Left ventricle myocardium inferior (tissue), 1 donor: ENCODE results near the gene RNF168. TPM values are rescaled to one million over a fixed set of nuclear protein-coding genes. Genes with fewer than 3 reads are reported as not detected.
"Not testable (repeated sequence)": the region's sequence is repeated elsewhere in the genome, so short reads cannot be mapped to it uniquely, and the experiment has no call there.

Experiments
- DNase-seq: peaks from one replicate; pipeline ENCODE4 v3.0.0-alpha.2; 2020
- H3K27ac ChIP-seq: fragments of 200-600 bp; replicated peaks from 2 replicates; pipeline ENCODE4 v1.8.0; 2021
- H3K27me3 ChIP-seq: fragments of 200-600 bp; 2 replicates; pipeline ENCODE4 v1.8.0; 2021; ENCODE audit warnings: low read depth
- H3K36me3 ChIP-seq: fragments of 200-600 bp; 2 replicates; pipeline ENCODE4 v1.8.0; 2021
- H3K4me1 ChIP-seq: fragments of 200-600 bp; 2 replicates; pipeline ENCODE4 v1.8.0; 2021
- H3K4me3 ChIP-seq: fragments of 200-600 bp; 2 replicates; pipeline ENCODE4 v1.8.0; 2021; ENCODE audit warnings: mild to moderate bottlenecking, moderate library complexity
- H3K9me3 ChIP-seq: fragments of 200-600 bp; replicated peaks from 2 replicates; pipeline ENCODE4 v1.8.0; 2021
- intact Hi-C: fragments of 100-400 bp; cut with micrococcal nuclease; formaldehyde crosslinking; loops from one replicate; pipeline ENCODE4 v1.11.0; 2022
- total RNA-seq: library from RNA; stranded (reverse); fragmentation: NEBNext Ultra II Directional; extraction: Animal tissue kit (Norgen Biotek cat#: 25700); gene quantifications from one replicate; pipeline ENCODE4 v1.2.1, GENCODE V29; 2021
- TF ChIP-seq, protein P1 (sequence below): fragments of 200-600 bp; IDR thresholded peaks from 2 replicates; pipeline ENCODE4 v1.8.0; 2021; ENCODE audit warnings: antibody characterized with exemption, mild to moderate bottlenecking, borderline replicate concordance
- donor health status: DM: no; HTN: yes; CAD: no; lungs with severe emphysema.

Gene RNF168
- total RNA-seq, 1 donor from 2014 or later = 18.9 TPM

DNA sequence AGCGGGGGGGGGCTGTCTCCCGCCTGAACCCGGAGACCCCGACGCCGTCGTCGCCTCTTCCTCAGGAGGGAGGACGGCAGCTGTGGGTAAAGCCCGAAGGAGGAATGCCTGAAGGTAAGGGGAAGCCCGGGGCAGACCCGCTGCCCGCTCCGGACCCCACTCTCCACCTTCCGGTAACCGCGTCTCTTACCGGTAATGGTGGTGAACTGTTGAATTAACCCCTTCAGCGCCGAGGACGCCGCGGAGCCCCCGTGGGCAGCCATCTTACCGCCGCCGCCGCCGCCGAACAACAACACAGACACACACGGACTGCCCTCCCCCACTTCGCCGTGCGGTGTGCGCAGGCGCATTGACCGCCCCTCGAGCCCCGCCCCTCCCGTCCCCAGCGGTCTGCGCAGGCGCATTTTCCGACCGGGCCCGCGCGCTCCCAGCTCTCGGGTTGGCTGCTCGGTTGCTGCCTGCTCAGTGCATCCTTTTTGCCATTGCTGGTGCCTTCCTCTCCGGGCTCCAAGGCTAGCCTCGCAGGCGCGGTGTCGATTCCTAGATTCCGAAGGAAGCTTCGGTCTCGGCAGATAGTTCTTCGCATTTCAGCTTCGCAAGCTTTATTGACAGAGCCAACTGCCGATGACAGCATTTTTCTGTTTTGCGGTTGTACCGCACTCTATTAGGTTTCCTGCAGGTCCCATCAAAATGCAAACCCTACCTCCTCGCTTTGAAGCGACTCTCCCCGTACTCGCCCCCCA lies 71.3 kb downstream of the RNF168 start, which contains the start of gene UBXN7:
Gene UBXN7, minus strand, starts transcription at position 291 of the 743 bp plus-strand sequence. Its CDS starts 28 bp downstream, at position 263.
- H3K4me3 ChIP-seq = peak within 1 kb of the TSS; percentile 96
- H3K27me3 ChIP-seq = no peaks in the 10 kb centered on the region
- DNase-seq = peak; percentile 94
- intact Hi-C loops = no loop called here
- H3K4me1 ChIP-seq = peaks cover 56% of the 10 kb centered on the region
- TF ChIP-seq, protein P1, sequence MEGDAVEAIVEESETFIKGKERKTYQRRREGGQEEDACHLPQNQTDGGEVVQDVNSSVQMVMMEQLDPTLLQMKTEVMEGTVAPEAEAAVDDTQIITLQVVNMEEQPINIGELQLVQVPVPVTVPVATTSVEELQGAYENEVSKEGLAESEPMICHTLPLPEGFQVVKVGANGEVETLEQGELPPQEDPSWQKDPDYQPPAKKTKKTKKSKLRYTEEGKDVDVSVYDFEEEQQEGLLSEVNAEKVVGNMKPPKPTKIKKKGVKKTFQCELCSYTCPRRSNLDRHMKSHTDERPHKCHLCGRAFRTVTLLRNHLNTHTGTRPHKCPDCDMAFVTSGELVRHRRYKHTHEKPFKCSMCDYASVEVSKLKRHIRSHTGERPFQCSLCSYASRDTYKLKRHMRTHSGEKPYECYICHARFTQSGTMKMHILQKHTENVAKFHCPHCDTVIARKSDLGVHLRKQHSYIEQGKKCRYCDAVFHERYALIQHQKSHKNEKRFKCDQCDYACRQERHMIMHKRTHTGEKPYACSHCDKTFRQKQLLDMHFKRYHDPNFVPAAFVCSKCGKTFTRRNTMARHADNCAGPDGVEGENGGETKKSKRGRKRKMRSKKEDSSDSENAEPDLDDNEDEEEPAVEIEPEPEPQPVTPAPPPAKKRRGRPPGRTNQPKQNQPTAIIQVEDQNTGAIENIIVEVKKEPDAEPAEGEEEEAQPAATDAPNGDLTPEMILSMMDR = no peak
- peak within 1 kb of the TSS; percentile 96 for H3K27ac ChIP-seq
- no peaks in the 10 kb centered on the region for H3K9me3 ChIP-seq
- peaks cover 5% of the 10 kb centered on the region for H3K36me3 ChIP-seq

DNA sequence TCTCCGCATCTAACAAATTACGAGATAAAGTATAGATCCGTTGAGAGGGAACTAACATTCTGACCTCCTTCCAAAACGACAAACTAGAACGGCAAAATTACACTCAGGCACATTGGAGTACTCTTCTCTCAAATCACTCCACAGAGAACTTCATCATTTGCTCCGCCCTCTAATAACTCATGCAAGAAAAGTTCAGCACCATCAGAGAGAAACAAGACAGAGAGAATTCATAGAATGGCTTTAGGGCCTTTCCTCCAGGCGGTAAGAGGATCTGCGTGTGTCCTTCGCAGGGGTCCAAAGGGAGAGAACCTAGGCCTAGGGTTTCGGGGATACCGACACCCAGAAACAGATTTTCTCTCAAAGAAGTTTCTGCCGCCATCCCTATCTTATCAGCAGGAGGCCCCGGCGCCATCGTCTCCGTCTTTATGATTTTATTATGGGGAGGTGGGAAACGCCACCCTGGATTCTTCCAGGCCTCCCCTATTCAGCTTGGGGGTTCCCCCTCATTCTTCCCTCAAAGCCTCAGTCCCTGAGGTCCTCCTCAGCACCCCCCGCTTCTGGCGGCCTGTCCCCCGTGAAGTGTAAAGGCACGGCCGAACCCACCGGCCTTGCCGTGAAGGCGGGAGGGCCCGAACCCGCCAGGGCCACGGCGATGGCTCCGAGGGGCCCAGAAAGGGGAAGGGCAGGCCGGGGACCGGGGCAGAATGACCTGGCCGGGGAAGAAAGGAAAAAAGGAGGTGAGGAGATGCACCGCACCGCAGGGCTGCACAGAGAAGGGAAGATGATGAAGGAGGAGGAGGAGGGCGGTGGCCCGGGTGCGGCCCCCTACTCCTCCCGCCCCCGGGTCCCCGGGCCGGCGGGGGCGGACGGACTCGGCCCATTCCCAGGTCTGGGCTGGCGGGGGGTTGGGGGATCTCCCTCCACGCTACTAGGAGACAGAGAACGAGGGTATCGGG lies 72.1 kb downstream of the RNF168 start:
- intact Hi-C loops = no loop called here

DNA sequence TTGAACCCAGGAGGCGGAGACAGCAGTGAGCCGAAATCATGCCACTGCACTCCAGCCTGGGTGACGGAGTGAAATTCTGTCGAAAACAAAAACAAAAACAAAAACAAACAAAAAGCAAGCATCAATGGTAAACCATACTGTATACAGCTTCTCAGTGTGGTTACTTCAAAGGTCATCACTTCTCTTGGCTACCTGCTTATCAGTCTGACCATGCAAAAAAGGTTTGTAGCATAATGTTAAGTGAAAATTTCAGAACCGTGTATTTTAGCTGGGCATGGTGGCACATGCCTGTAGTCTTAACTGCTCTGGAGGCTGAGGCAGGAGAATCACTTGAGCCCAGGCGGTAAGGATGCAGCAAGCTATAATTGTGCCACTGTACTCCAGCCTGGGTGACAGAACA lies 75.5 kb downstream of the RNF168 start:
- intact Hi-C loops = no loop called here
- TF ChIP-seq, protein P1 = no peak
- Histone ChIP-seq H3K27ac (peak overlapping the region; percentile 34), H3K4me3 (no peak overlapping the region), H3K9me3 (no peaks in the 10 kb centered on the region), H3K36me3 (peaks cover 15% of the 10 kb centered on the region), H3K4me1 (peaks cover 80% of the 10 kb centered on the region), H3K27me3 (no peaks in the 10 kb centered on the region)
- DNase-seq = no peak

More for the DNA sequence above, 72.1 kb downstream of the RNF168 start:
- no peaks in the 10 kb centered on the region for H3K9me3 ChIP-seq
- no peaks in the 10 kb centered on the region for H3K27me3 ChIP-seq
- peak overlapping the region; percentile 96 for H3K27ac ChIP-seq
- H3K36me3 ChIP-seq = peaks cover 7% of the 10 kb centered on the region
- H3K4me1 ChIP-seq = peaks cover 61% of the 10 kb centered on the region
- TF ChIP-seq, protein P1 = no peak
- peak overlapping the region; percentile 96 for H3K4me3 ChIP-seq
- DNase-seq = no peak

DNA sequence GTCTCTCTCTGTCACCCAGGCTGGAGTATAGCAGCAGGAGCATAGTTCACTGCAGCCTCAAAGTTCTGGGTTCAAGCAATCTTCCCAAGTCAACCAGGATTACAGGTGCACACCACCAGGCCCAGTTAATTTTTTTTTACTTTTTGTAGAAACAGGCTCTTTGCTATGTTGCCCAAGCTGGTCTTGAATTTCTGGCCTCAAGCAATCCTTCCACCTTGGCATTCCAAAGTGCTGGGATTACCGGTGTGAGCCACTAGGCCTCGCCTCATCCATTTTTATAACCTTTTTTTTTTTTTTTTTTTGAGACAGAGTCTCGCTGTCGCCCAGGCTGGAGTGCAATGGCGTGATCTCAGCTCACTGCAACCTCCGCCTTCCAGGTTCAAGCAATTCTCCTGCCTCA lies 79.1 kb downstream of the RNF168 start:
- Histone ChIP-seq H3K36me3 (peaks cover 15% of the 10 kb centered on the region), H3K4me1 (peaks cover 82% of the 10 kb centered on the region), H3K27ac (peak overlapping the region; percentile 89)
- H3K9me3 ChIP-seq, intact Hi-C loops, DNase-seq, H3K27me3 ChIP-seq, H3K4me3 ChIP-seq: not testable (repeated sequence)

DNA sequence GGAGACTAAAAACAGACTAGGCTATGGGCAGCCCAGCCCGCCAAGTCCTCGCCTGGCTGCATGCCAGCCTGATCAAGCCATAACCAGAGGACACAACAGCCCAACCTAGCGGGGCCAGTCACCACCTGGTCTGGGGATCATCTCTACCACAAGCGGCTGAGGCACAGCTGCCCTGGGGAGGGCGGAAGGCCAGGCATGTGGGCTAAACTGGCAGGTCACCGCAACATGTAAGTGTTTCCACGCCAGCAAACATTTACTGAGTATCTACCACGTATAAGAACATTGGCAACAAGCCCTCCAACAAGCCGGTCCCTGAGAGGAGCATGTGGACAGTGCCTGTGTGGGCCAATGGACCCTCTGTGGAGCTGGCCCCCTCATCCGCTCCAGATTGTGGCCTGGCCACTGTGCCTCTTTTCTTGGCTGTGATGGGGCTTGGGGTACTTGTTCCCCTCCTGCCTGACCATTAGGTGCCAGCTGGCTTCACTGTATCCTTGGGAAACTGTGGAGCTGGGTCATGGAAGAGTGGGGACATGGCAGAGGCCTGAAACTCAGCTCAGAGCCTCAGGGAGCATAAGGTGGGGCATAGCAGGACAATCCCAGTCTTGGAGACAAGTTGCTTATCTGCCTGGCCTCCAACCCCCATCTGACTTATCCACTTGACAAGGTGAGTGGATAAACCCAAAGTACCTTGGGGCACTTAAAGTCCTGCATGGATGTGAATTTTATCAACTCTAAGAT lies 80.4 kb downstream of the RNF168 start:
- peak overlapping the region; percentile 10 for H3K4me3 ChIP-seq

DNA sequence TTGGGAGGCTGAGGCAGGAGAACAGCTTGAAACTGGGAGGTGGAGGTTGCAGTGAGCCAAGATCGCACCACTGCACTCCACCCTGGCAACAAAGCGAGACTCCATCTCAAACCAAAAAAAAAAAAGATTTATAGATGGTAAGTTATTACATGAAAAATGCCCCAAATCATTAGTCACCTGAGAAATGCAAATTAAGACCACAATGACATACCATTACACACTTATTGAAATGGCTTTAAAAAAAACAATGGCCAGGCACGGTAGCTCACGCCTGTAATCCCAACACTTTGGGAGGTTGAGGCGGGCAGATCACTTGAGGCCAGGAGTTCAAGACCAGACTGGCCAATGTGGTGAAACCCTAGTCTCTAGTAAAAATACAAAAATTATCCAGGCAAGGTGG lies 81.9 kb downstream of the RNF168 start:
- Histone ChIP-seq H3K27ac (peak overlapping the region; percentile 89), H3K4me1 (peaks cover 87% of the 10 kb centered on the region)

More for the DNA sequence above, 80.4 kb downstream of the RNF168 start:
- peaks cover 86% of the 10 kb centered on the region for H3K4me1 ChIP-seq
- peak overlapping the region; percentile 89 for H3K27ac ChIP-seq
- intact Hi-C loops = no loop called here
- DNase-seq = peak; percentile 89
- H3K9me3 ChIP-seq = no peaks in the 10 kb centered on the region
- TF ChIP-seq, protein P1 = no peak
- H3K27me3 ChIP-seq = no peaks in the 10 kb centered on the region
- peaks cover 15% of the 10 kb centered on the region for H3K36me3 ChIP-seq

More for the DNA sequence above, 81.9 kb downstream of the RNF168 start:
- intact Hi-C loops, H3K4me3 ChIP-seq, H3K9me3 ChIP-seq, DNase-seq, H3K27me3 ChIP-seq, H3K36me3 ChIP-seq: not testable (repeated sequence)
